ENCODE data around the gene EFCAB12.

DNA sequence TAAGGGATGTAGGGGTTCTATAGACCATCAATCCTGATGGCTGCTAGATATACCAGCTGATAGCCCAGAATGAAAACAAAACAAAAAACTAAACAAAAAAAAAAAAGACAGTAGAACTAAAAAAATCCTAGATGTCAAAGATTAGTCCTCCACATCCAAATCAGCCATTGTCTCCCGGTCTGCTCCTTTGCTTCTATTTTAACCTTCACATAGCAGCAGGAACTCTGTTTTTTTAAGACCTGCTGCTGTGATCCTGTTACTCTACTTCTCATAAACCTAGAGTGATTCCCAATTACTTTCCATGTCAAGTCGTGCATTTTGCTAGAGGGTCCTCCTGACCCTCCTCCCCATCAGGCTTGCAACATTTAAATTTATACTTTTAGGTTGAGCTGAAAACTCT, 14.1 kb upstream of the EFCAB12 start:
- TF ChIP-seq EZH2 (IDR thresholded peaks at IDR 0.05; ENCODE audit: insufficient read depth, poor library complexity, severe bottlenecking) (no peak), EZH2phosphoT487 (IDR thresholded peaks at IDR 0.05; ENCODE audit: insufficient read depth, low read depth) (no peak)
